GM12875 (cell line): ENCODE data around the gene CCDC33.

ENCODE experiments used
- H3K4me3 ChIP-seq: one replicate; pipeline ENCODE4 v1.5.1; 2011; ENCODE audit warnings: low read depth, low read length, control low read depth
- CTCF ChIP-seq: IDR thresholded peaks from 2 replicates; pipeline ENCODE4 v1.5.1; 2011; ENCODE audit warnings: low read depth, mild to moderate bottlenecking, control low read depth, inconsistent platforms, low read length, moderate library complexity, borderline replicate concordance; ENCODE audit not compliant: insufficient read depth

CCDC33 gene

GRCh38 chr15:74222240-74223119 lies 13.6 kb upstream of the CCDC33 start:
- TF ChIP-seq CTCF = no peak
- no peak overlapping the region for H3K4me3 ChIP-seq

- no peak overlapping the region for H3K4me3 ChIP-seq
- TF ChIP-seq CTCF = no peak
Observed at GRCh38 chr15:74225928-74226327, 10.2 kb upstream of the CCDC33 start.

GRCh38 chr15:74226761-74227540 lies 9.2 kb upstream of the CCDC33 start:
- TF ChIP-seq CTCF = no peak
- H3K4me3 ChIP-seq = no peak overlapping the region

GRCh38 chr15:74227968-74228722 lies 8.0 kb upstream of the CCDC33 start:
- no peak for TF ChIP-seq CTCF
- no peak overlapping the region for H3K4me3 ChIP-seq

- no peak overlapping the region for H3K4me3 ChIP-seq
- TF ChIP-seq CTCF = no peak
Observed at GRCh38 chr15:74228723-74229081, 7.4 kb upstream of the CCDC33 start.

- no peak overlapping the region for H3K4me3 ChIP-seq
- no peak for TF ChIP-seq CTCF
Observed at GRCh38 chr15:74229686-74230085, 6.4 kb upstream of the CCDC33 start.
